HG03521 (cell line): ENCODE measurements around the gene SLC24A3.

ENCODE experiments used
- ATAC-seq: cut with Tn5 transposase; IDR thresholded peaks from one replicate; pipeline ENCODE4 v1.9.1; 2021; ENCODE audit warnings: mild to moderate bottlenecking, moderate library complexity; ENCODE audit not compliant: unreplicated experiment

SLC24A3 gene

DNA sequence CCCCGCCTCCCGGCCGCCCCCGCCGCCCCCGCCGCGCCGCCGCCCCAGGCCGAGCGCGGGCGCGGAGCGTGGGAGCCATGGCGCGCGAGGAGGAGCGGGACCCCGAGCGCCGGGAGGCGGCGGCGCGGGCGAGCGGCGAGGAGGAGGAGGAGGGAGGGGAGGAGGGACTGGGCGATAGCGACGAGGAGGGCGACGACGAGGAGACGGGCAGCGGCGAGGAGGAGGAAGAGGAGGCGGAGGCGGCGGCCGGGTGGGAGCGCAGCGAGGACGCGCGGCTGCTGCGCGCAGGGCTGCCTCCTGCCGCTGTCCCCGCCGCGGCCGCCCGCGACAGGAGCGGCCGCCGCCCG, at the start of gene SLC24A3:
TSS of gene SLC24A3 (plus strand) at position 174 of the 347 bp plus-strand sequence.
- ATAC-seq: no peak

GRCh38 chr20:19170148-19170547, 42.3 kb upstream of the SLC24A3 start:
- ATAC-seq: no peak

- no peak for ATAC-seq
Observed at GRCh38 chr20:19172637-19173036, 39.8 kb upstream of the SLC24A3 start.

DNA sequence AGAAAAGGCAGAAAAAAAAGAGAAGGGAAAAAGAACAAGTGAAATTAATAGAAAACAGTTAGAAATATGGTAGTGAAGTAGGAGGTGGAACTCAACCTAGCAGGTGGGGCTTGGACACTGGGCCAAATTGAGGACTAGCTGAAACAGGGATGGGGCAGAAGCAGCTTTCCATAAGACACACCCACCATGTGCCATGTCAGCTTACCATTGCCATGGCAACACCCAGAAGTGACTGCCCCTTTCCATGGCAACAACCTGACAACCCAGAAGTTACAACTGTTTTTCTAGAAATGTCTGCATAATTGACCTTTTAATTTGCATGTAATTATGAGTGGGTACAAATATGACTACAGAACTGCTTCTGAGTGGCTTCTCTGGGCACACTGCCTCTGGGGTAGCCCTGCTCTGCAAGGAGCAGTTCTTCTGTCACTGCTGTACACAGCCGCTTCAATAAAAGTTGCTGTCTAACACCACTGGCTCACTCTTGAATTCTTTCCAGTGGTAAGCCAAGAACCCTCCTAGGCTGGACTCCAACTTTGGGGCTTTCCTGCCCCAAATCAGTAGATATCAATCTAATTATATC, 35.9 kb upstream of the SLC24A3 start:
- no peak for ATAC-seq

GRCh38 chr20:19181552-19181951, 30.9 kb upstream of the SLC24A3 start:
- ATAC-seq: no peak

- ATAC-seq: no peak
Observed at GRCh38 chr20:19185083-19185482, 27.4 kb upstream of the SLC24A3 start.

DNA sequence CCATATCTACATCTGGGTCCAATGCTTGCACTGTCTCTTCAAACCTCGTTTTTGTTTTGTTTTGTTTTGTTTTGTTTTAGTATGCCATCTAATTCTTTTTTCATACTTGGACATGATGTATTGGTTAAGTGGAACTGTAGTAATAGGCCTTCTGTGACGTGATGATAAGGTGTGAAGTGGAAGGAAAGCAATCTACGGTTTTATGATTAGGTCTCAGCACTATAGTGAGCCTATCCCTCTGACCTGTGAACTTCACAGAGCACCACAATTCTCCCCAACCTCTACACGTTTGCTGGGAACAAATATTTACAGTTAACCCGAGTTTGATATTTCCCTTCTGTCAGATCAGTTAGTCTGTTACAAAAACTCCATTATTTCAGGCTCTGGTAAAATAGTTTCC, 19.1 kb upstream of the SLC24A3 start:
- no peak for ATAC-seq

GRCh38 chr20:19205981-19206396, 6.5 kb upstream of the SLC24A3 start:
- ATAC-seq: no peak

DNA sequence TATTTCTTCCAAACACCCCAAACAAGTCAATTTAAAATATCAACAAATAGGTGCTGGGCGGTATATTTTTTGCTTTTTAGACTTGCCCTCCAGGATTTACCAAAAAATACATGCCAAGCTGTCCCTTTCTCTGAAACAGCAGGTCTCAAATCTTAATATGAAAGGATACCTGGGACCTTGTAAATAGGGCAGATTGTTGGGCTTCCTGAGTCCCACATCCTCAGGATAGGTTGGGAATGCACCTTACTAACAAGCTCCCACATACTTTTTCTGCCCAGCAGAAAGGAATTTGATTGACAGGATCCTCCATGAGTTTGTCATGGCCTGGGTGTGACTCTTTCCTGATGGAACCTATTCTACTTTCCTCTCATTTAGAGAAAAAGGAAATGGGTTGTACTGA, 4.9 kb upstream of the SLC24A3 start:
- ATAC-seq: no peak

DNA sequence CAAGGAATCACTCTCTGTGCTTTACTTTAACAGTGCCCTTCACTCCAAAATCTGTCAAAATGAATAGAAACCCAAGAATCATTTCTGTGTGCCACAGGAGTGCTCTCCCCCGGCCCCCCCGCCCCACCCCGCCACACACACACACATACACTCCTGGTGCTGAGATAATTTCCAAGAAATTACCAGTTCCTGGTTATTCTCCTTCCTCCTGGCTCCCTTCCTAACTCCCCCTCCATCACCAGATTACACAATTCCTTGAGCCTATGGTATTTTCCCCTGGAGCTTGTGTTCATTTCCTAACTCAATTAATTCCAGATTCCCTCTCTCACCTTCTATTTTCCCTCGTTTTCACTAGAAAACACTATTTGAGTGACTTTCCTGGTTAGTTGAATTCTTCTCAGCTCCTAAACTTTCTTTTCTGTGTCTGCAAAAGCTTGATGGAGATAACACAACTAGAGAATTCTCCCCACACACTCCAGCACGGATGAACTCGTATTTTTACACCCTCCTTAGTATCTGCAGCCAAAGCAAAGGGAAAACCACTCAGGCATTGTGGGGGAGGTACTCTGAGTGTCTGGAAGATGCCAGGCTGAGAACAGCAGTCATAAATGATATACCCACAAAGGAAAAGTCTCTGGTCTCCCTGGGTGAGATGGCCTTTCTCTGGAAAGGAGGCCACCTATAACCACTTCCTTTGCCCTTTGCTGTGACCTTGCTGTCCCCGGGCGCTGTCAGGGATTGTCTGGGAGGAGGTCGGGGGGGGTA, 1.9 kb upstream of the SLC24A3 start:
- ATAC-seq: no peak

GRCh38 chr20:19211252-19211651, 1.2 kb upstream of the SLC24A3 start:
- no peak for ATAC-seq

DNA sequence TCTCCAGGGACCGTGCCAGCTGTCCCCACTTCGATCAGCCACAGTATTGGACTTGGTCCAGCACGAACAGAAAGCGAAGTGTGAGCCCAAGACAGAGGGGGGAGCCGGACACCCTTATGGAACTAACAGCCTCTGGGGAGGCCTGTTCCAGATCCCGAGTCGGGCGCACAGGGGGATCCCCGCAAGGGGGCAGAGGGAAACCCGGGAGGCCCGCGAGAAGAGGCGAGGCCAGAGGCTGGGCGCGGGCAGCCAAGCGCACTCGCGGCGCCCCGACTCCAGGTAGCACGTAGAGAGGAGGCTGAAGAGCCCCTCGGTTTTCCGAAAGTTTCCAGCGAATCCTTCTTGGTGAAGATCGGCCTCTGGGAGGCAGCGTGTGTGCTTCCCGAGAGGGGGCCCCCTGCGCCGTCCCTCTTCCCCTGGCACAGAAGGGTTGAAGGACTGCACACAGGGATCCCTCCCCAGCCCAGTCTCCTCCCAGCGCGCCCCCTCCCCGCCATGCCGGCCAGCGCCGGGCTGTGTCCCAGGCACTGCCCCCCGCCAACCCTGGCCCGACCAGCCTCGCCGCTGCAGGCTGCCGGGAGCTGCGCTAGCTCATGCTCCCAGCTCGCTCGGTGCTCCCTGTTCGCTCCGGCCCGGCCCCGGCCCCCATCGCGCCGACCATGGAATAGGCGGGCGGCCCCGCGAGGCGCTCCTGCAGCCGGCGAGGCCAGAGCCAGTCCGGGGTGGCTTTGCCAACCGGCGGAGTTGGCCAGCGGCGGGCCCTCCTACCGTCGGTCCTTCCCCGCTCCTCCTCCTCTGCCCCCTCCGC, 577 bp upstream of the SLC24A3 start:
- no peak for ATAC-seq

- ATAC-seq: no peak
Observed at GRCh38 chr20:19212821-19213502, 520 bp downstream of the SLC24A3 start.

DNA sequence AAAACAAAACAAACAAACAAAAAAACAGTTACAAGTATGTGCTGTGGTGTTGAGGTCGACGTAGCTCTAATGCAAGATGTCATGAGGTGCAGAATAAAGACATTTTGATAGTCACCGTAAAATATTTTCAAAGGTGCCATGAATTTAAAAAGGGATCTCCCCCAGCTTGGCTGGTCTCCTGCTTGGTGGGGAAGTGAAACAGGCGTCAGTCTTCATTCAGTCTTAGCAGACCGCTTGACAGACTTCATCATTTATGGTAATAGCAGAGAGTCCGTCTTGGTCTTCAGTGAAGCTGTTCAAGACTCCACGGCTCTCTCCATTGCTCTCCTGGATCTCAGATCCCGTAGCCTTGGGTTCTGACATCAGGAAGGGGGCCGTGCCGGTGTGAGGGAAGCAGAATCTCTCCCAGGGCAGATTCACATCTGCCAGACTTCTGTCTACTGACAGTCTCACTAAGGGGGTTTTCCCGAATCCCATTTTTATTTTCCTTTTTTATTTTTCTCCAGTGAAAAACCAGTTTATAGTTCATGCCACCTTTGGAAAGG, 1.6 kb downstream of the SLC24A3 start:
- no peak for ATAC-seq

GRCh38 chr20:19218411-19218810, 6.0 kb downstream of the SLC24A3 start:
- no peak for ATAC-seq

DNA sequence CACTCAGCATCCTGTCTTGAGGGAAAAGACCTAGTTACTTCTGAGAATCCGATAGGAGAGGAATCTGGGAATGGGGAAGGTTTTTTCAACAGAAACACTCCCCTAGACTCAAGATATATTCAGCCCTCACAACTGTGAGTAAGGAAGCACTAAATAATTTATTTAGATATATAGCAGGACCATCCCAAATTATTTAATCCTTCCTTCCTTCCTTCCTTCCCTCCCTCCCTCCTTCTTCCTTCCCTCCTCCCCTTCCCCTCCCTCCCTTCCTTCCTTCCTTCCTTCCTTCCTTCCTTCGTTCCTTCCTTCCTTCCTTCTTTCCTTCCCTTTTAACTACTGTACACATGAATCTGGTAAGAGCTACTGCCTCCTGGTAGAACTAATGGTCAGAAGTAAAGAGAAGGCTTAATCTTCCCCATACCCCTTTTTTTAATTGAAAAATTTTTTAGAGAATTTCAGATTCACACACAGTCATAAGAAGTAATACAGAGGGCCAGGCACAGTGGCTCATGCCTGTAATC, 10.1 kb downstream of the SLC24A3 start:
- ATAC-seq: no peak

DNA sequence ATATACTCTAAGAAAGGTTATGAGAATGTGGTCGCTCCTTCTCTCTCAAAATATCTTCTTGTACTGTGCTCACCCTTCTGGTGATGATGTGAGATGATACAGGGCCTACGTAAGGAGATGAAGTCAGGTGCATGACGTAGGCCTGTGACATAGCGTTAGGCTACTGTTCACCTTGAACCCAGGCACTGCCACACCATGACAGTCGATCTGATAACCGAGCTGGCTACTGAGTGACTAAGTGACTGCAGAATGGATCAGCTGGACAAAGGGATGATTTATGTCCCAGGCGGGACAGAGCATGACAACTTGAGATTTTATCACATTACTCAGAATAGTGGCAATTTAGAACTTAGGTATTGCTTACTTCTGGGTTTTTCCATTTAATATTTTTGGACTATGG, 11.2 kb downstream of the SLC24A3 start:
- ATAC-seq: no peak

DNA sequence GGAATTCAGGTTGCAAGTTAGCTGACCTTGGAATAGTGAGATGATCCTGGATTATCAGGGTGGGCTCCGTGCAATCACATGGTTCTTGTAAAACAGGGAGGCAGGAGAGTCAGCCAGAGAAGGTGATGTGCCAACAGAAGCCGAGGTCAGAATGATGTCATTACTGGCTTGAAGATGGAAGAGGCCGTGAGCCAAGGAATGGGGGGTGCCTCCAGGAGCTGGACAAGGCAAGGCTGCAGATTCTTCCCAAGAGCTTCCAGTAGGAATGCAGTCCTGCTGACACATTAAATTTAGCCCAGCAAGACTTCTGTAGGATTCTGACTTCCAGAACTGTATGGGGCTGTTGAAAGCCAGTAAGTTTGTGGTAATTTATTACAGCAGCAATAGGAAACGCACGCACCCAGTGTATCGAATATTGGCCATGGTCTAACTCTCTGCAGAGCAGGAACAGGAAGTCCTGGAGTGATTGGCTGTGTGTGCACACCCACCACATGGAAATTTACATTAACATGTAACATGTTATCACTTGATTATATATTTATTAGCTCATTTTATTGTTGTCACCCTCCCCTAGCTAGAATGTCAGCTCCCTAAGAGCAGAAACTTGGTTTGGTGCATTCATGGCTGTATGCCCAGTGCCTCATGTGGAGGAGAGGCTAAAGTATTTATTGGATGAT, 19.1 kb downstream of the SLC24A3 start:
- no peak for ATAC-seq

- no peak for ATAC-seq
Observed at GRCh38 chr20:19232997-19233794, 20.8 kb downstream of the SLC24A3 start.
